DOHH2 (cell line): ENCODE results near the gene SIX2.

Experiments
- EZH2phosphoT487 ChIP-seq: fragments of 200-600 bp; sonication (generic); IDR thresholded peaks from 2 replicates; pipeline ENCODE4 v1.6.1; 2017; ENCODE audit warnings: borderline replicate concordance, mild to moderate bottlenecking, antibody characterized with exemption, low read length, moderate library complexity, mixed read lengths
- TF ChIP-seq, protein P1 (sequence below): fragments of 200-600 bp; sonication (generic); IDR thresholded peaks from one replicate; pipeline ENCODE4 v1.5.1; 2014; ENCODE audit warnings: antibody characterized with exemption, mild to moderate bottlenecking, low read depth, low read length; ENCODE audit not compliant: poor library complexity, severe bottlenecking

DNA sequence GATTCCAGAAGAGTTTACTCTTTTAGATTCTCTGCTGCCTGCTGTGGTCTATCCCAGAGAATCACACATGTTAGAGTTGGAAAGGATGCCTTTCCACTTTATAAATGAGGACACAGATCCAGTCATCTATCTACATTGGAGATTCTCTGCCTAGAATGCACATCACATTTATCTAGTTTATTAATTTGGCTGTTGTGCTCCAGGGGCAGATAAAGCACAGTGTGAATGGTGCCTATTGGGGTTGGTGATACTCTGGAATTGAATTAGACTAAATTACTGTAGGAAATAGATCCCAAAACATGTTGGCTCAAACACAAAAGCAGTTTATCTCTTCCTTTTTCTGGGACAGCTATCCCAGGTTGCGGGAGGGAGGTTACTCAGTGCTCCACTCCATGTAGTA, 14.9 kb downstream of the SIX2 start:
- TF ChIP-seq, protein P1, sequence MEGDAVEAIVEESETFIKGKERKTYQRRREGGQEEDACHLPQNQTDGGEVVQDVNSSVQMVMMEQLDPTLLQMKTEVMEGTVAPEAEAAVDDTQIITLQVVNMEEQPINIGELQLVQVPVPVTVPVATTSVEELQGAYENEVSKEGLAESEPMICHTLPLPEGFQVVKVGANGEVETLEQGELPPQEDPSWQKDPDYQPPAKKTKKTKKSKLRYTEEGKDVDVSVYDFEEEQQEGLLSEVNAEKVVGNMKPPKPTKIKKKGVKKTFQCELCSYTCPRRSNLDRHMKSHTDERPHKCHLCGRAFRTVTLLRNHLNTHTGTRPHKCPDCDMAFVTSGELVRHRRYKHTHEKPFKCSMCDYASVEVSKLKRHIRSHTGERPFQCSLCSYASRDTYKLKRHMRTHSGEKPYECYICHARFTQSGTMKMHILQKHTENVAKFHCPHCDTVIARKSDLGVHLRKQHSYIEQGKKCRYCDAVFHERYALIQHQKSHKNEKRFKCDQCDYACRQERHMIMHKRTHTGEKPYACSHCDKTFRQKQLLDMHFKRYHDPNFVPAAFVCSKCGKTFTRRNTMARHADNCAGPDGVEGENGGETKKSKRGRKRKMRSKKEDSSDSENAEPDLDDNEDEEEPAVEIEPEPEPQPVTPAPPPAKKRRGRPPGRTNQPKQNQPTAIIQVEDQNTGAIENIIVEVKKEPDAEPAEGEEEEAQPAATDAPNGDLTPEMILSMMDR, result no peak
- no peak for TF ChIP-seq EZH2phosphoT487
